ENCODE measurements around the gene FREM2.

The FREM2 gene

DNA sequence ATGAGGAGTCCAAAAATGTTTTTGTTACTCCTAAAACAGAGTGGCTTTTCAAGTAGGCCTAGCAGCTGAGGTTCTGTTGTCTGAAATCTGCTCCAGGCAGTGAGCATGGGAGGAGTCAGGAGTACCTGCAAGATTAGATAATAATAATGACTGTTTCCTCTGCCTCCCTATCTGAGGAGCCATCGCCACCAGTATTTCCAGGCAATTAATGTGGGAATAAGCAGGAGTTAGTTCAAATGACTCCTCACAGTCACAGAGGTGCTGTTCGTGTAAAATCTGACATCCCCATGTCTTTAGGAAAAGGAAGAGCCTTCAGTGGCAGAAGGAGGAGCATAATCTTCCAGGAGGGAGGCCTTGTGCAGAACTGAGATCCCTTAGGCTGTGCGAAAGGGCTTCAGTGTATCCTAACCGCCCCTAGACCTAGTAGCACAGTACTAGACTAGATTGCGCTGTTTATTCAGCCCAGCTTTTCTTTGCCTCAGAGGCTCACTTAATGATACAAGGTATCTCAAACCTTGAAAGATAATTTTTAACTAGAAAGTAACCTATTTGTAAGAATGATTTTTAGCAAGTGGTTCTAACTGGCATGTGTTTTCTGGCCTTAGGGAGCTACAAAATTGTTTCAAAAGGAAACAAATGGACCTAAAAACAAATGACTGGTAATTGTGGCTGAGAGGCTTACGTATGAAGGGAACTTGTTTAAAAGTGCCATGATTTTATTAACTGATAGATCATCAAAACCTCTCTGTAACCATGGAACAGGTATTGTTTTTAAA lies 49.0 kb downstream of the FREM2 start:
- DNase-seq (ENCODE audit: extremely low spot score): no peak
- ChIA-PET POLR2A (interaction anchor here (0.6 kb wide), 1 partner anchor 71 kb away, joined by 3 read pairs; no protein-coding TSS in a partner anchor), CTCF (interaction anchor here (1.8 kb wide), 1 partner anchor 44 kb away, joined by 4 read pairs; no protein-coding TSS in a partner anchor)
- TF ChIP-seq, protein P1, sequence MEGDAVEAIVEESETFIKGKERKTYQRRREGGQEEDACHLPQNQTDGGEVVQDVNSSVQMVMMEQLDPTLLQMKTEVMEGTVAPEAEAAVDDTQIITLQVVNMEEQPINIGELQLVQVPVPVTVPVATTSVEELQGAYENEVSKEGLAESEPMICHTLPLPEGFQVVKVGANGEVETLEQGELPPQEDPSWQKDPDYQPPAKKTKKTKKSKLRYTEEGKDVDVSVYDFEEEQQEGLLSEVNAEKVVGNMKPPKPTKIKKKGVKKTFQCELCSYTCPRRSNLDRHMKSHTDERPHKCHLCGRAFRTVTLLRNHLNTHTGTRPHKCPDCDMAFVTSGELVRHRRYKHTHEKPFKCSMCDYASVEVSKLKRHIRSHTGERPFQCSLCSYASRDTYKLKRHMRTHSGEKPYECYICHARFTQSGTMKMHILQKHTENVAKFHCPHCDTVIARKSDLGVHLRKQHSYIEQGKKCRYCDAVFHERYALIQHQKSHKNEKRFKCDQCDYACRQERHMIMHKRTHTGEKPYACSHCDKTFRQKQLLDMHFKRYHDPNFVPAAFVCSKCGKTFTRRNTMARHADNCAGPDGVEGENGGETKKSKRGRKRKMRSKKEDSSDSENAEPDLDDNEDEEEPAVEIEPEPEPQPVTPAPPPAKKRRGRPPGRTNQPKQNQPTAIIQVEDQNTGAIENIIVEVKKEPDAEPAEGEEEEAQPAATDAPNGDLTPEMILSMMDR (IDR thresholded peaks at IDR 0.05; ENCODE audit: control extremely low read depth, extremely low read depth, low read depth, missing control alignments): no peak

DNA sequence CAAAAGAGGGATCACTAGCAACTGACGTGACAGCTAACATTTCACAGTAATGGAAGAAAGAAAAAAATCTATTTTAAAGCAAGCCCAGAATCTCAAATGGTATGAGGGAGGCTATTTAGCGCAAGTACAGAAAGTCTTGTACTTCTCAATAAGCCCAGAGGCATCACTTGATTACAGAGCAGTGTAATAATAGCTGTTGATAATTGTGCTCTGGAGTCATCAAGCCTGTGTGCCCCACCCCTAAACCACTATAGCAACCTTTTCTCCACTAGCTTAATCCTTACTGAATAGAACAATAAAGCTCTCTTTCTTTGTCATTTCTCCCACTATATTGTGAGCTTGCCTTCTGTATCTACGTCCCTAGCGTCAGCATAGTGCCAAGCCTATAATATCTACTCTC lies 56.6 kb downstream of the FREM2 start:
- ChIA-PET POLR2A (no interaction called here), CTCF (interaction anchor here (1.0 to 1.6 kb wide), 3 partner anchors 12 to 194 kb away, joined by 3 to 5 read pairs (median 4); no protein-coding TSS in a partner anchor)
- DNase-seq (ENCODE audit: extremely low spot score): no peak
- TF ChIP-seq, protein P1 (IDR thresholded peaks at IDR 0.05; ENCODE audit: control extremely low read depth, extremely low read depth, low read depth, missing control alignments): no peak

DNA sequence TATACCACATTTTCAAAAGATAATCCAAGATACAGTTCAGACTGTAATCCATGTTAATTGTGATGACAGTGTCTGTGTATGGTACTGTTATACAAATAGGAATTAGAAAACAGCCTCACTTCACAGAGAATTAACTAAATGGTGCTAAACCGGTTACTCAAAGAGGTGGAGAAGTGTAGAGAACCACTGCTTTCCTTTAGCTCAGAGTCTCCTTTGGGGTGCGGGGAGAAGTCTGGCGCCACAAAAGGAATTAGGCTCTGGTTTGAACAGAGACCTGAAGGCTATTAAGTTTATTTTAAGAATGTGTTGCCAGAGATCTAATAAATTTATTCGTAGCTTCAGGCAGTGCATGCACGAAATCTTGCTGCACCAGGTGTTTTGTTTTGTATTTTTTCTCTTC lies 65.8 kb downstream of the FREM2 start:
- ChIA-PET CTCF (interaction anchor here (0.5 kb wide), 1 partner anchor 248 kb away, joined by 3 read pairs; no protein-coding TSS in a partner anchor), POLR2A (no interaction called here)
- no peak for DNase-seq (ENCODE audit: extremely low spot score)
- TF ChIP-seq, protein P1 (IDR thresholded peaks at IDR 0.05; ENCODE audit: control extremely low read depth, extremely low read depth, low read depth, missing control alignments): no peak

DNA sequence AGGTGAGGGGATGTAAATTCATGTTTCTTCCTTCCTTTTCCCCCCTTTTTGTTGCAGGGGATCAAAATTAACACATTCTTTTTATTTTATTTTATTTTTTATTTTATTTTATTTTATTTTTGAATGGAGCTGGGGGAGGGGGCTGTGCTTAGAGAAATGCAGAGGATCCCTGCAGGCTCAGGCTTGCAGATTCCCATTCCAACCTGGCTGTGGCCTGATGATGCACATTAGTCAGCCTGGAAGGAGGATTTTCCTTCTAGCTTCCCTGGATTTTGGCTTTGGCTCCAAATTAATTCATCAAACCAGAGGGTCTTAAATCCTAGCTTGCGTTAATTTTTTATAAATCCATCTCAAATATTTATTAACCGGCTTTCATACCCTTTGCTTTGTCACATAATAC lies 67.0 kb downstream of the FREM2 start:
- TF ChIP-seq, protein P1 (IDR thresholded peaks at IDR 0.05; ENCODE audit: control extremely low read depth, extremely low read depth, low read depth, missing control alignments): no peak
- CTCF ChIA-PET: interaction anchor here (1.3 kb wide), 1 partner anchor 32 kb away, joined by 3 read pairs; no protein-coding TSS in a partner anchor
- POLR2A ChIA-PET: no interaction called here
- DNase-seq (ENCODE audit: extremely low spot score): no peak

DNA sequence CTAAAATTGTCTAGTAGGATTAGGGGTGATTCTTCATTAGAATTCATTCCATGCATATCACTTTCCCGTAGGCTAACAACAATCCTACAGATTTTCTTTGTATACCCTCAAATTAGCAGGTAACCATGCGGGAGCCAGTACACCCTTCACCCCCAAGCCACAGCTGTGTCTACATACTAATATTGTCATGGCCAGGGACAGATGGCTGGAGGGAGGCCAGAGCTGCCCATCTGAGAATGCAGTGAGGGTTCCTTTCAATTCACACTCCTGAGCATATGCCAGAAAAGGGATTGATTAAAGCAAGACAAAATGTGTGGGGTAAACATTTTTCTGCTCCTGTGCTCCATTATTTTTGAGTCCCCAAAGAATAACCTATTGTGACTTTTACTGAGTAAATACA lies 68.9 kb downstream of the FREM2 start:
- ChIA-PET POLR2A (no interaction called here), CTCF (no interaction called here)
- no peak for DNase-seq (ENCODE audit: extremely low spot score)
- TF ChIP-seq, protein P1 (IDR thresholded peaks at IDR 0.05; ENCODE audit: control extremely low read depth, extremely low read depth, low read depth, missing control alignments): no peak

DNA sequence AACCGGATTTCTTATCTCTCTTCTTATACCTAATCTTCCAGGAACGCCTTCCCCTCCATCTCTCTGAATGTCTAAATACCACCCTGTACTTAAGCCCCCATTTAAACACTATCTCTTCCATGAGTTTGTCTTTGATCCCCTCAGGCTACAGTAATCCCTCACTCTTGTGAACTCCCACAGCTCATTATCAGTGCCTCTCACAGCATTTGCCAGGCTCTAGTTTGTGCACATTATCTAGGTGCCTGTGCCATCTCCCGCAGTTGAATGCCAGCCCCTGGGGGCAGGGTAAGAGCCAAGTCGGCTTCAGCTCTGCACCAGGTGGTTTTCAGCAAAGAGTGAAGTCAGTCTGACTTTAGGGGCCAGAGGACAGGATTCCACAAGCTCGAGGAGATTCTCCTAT lies 71.4 kb downstream of the FREM2 start:
- DNase-seq (ENCODE audit: extremely low spot score): no peak
- TF ChIP-seq, protein P1 (IDR thresholded peaks at IDR 0.05; ENCODE audit: control extremely low read depth, extremely low read depth, low read depth, missing control alignments): no peak
- ChIA-PET POLR2A (no interaction called here), CTCF (interaction anchor here (1.0 to 2.1 kb wide), 2 partner anchors 15 to 87 kb away, joined by 3 to 5 read pairs; no protein-coding TSS in a partner anchor)
